ENCODE measurements around the gene MRPS33. TPM values are rescaled to one million over a fixed set of nuclear protein-coding genes. Genes with fewer than 3 reads are reported as not detected.

MRPS33 gene
- total and polyA plus RNA-seq, 2 of the 13 experiments (the other 11 are each of a cell fraction or from before 2014, with no cell fraction given) = 50.9 to 91.0 TPM

GRCh38 chr7:141014524-141015395, at the start of gene MRPS33 (continued):
- TF ChIP-seq, protein P1, sequence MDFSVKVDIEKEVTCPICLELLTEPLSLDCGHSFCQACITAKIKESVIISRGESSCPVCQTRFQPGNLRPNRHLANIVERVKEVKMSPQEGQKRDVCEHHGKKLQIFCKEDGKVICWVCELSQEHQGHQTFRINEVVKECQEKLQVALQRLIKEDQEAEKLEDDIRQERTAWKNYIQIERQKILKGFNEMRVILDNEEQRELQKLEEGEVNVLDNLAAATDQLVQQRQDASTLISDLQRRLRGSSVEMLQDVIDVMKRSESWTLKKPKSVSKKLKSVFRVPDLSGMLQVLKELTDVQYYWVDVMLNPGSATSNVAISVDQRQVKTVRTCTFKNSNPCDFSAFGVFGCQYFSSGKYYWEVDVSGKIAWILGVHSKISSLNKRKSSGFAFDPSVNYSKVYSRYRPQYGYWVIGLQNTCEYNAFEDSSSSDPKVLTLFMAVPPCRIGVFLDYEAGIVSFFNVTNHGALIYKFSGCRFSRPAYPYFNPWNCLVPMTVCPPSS (IDR thresholded peaks at IDR 0.05) = no peak
- TF ChIP-seq STAT5B (CRISPR knock-in tag; IDR thresholded peaks at IDR 0.05) = no peak
- peak; percentile 47; the same call in 1 of the 2 replicates for TF ChIP-seq ARNTL (CRISPR knock-in tag; IDR thresholded peaks at IDR 0.05)
- no peak for TF ChIP-seq ZC3H4 (CRISPR knock-in tag; IDR thresholded peaks at IDR 0.05; ENCODE audit: borderline replicate concordance)
- no peak for TF ChIP-seq CENPX (CRISPR knock-in tag; IDR thresholded peaks at IDR 0.05)
- TF ChIP-seq NFIB (CRISPR knock-in tag; IDR thresholded peaks at IDR 0.05; ENCODE audit: borderline replicate concordance) = no peak
- TF ChIP-seq, protein P2, sequence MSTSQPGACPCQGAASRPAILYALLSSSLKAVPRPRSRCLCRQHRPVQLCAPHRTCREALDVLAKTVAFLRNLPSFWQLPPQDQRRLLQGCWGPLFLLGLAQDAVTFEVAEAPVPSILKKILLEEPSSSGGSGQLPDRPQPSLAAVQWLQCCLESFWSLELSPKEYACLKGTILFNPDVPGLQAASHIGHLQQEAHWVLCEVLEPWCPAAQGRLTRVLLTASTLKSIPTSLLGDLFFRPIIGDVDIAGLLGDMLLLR (CRISPR knock-in tag; IDR thresholded peaks at IDR 0.05) = no peak
- TF ChIP-seq, protein P3, sequence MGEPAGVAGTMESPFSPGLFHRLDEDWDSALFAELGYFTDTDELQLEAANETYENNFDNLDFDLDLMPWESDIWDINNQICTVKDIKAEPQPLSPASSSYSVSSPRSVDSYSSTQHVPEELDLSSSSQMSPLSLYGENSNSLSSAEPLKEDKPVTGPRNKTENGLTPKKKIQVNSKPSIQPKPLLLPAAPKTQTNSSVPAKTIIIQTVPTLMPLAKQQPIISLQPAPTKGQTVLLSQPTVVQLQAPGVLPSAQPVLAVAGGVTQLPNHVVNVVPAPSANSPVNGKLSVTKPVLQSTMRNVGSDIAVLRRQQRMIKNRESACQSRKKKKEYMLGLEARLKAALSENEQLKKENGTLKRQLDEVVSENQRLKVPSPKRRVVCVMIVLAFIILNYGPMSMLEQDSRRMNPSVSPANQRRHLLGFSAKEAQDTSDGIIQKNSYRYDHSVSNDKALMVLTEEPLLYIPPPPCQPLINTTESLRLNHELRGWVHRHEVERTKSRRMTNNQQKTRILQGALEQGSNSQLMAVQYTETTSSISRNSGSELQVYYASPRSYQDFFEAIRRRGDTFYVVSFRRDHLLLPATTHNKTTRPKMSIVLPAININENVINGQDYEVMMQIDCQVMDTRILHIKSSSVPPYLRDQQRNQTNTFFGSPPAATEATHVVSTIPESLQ (CRISPR knock-in tag; conservative IDR thresholded peaks at IDR 0.05) = no peak
- TF ChIP-seq, protein P4, sequence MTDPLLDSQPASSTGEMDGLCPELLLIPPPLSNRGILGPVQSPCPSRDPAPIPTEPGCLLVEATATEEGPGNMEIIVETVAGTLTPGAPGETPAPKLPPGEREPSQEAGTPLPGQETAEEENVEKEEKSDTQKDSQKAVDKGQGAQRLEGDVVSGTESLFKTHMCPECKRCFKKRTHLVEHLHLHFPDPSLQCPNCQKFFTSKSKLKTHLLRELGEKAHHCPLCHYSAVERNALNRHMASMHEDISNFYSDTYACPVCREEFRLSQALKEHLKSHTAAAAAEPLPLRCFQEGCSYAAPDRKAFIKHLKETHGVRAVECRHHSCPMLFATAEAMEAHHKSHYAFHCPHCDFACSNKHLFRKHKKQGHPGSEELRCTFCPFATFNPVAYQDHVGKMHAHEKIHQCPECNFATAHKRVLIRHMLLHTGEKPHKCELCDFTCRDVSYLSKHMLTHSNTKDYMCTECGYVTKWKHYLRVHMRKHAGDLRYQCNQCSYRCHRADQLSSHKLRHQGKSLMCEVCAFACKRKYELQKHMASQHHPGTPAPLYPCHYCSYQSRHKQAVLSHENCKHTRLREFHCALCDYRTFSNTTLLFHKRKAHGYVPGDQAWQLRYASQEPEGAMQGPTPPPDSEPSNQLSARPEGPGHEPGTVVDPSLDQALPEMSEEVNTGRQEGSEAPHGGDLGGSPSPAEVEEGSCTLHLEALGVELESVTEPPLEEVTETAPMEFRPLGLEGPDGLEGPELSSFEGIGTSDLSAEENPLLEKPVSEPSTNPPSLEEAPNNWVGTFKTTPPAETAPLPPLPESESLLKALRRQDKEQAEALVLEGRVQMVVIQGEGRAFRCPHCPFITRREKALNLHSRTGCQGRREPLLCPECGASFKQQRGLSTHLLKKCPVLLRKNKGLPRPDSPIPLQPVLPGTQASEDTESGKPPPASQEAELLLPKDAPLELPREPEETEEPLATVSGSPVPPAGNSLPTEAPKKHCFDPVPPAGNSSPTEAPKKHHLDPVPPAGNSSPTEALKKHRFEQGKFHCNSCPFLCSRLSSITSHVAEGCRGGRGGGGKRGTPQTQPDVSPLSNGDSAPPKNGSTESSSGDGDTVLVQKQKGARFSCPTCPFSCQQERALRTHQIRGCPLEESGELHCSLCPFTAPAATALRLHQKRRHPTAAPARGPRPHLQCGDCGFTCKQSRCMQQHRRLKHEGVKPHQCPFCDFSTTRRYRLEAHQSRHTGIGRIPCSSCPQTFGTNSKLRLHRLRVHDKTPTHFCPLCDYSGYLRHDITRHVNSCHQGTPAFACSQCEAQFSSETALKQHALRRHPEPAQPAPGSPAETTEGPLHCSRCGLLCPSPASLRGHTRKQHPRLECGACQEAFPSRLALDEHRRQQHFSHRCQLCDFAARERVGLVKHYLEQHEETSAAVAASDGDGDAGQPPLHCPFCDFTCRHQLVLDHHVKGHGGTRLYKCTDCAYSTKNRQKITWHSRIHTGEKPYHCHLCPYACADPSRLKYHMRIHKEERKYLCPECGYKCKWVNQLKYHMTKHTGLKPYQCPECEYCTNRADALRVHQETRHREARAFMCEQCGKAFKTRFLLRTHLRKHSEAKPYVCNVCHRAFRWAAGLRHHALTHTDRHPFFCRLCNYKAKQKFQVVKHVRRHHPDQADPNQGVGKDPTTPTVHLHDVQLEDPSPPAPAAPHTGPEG (CRISPR knock-in tag; IDR thresholded peaks at IDR 0.05) = no peak

All from HepG2 (cell line).